Measurements from ENCODE around the gene WNK3.

WNK3 gene

DNA sequence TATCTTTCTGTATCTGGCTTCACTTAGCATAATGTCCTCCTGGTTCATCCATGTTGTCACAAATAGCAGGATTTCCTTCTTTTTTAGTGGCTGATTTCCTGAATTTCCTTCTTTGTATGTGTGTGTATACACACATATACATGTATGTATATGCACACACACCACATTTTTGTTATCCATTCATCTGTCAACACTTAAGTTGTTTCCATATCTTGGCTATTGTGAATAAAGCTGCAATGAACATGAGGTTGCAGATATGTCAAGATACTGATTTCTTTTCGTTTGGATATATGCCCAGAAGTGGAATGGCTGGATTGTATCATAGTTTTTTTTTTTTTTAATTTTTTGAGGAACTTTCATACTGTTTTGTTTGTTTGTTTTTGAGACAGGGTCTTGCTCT is 76.2 kb downstream of the WNK3 start:
- H3K36me3 ChIP-seq (ENCODE audit: insufficient read depth, low read length), result no peaks in the 10 kb centered on the region
- no peaks in the 10 kb centered on the region for H3F3A ChIP-seq (ENCODE audit: insufficient read depth, low read length)
- H3K4me3 ChIP-seq (ENCODE audit: low read depth, low read length, poor library complexity, severe bottlenecking), result no peak overlapping the region
- H3K27ac ChIP-seq (ENCODE audit: low read depth, low read length, poor library complexity, severe bottlenecking), result no peak overlapping the region
- H3K79me2 ChIP-seq (ENCODE audit: insufficient read depth, low read length), result no peaks in the 10 kb centered on the region
- no peak overlapping the region for H3K4me2 ChIP-seq (ENCODE audit: low read length)
- no peaks in the 10 kb centered on the region for H4K20me1 ChIP-seq (ENCODE audit: insufficient read depth, low read length)
- no peak overlapping the region for H2AFZ ChIP-seq (ENCODE audit: low read length)
- H3K9me3 ChIP-seq (ENCODE audit: low read length), result no peaks in the 10 kb centered on the region
- TF ChIP-seq, protein P1, sequence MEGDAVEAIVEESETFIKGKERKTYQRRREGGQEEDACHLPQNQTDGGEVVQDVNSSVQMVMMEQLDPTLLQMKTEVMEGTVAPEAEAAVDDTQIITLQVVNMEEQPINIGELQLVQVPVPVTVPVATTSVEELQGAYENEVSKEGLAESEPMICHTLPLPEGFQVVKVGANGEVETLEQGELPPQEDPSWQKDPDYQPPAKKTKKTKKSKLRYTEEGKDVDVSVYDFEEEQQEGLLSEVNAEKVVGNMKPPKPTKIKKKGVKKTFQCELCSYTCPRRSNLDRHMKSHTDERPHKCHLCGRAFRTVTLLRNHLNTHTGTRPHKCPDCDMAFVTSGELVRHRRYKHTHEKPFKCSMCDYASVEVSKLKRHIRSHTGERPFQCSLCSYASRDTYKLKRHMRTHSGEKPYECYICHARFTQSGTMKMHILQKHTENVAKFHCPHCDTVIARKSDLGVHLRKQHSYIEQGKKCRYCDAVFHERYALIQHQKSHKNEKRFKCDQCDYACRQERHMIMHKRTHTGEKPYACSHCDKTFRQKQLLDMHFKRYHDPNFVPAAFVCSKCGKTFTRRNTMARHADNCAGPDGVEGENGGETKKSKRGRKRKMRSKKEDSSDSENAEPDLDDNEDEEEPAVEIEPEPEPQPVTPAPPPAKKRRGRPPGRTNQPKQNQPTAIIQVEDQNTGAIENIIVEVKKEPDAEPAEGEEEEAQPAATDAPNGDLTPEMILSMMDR (IDR thresholded peaks at IDR 0.05; ENCODE audit: low read length), result no peak
- TF ChIP-seq EZH2 (IDR thresholded peaks at IDR 0.05; ENCODE audit: borderline replicate concordance, low read length), result no peak
- H3K9ac ChIP-seq (ENCODE audit: low read length), result no peak overlapping the region
- no peaks in the 10 kb centered on the region for H3K4me1 ChIP-seq (ENCODE audit: insufficient read depth, low read length, severe bottlenecking)
- no peaks in the 10 kb centered on the region for H3K27me3 ChIP-seq (ENCODE audit: insufficient read depth, low read length)
- H3K9me2 ChIP-seq (ENCODE audit: low read depth, low read length), result no peaks in the 10 kb centered on the region

DNA sequence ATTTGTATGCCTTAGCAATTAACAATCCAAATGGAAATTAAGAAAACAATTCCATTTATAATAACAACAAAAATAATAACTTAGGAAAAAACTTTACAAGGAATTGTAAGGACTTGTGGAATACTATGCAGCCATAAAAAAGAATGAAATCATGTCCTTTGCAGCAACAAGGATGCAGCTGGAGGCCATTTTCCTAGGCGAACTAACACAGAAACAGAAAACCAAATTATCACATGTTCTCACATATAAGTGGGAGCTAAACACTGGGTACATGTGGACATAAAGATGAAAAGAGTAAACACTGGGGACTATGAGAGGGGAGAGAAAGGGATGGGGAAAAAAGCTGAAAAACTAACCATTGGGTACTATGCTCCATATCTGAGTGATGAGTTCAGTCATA is 77.4 kb downstream of the WNK3 start:
- no peak overlapping the region for H2AFZ ChIP-seq (ENCODE audit: low read length)
- no peaks in the 10 kb centered on the region for H3F3A ChIP-seq (ENCODE audit: insufficient read depth, low read length)
- no peaks in the 10 kb centered on the region for H4K20me1 ChIP-seq (ENCODE audit: insufficient read depth, low read length)
- no peak for TF ChIP-seq EZH2 (IDR thresholded peaks at IDR 0.05; ENCODE audit: borderline replicate concordance, low read length)
- TF ChIP-seq, protein P1 (IDR thresholded peaks at IDR 0.05; ENCODE audit: low read length), result no peak
- no peak overlapping the region for H3K9ac ChIP-seq (ENCODE audit: low read length)
- H3K27ac ChIP-seq (ENCODE audit: low read depth, low read length, poor library complexity, severe bottlenecking), result no peak overlapping the region
- H3K9me2 ChIP-seq (ENCODE audit: low read depth, low read length), result no peaks in the 10 kb centered on the region
- H3K4me1 ChIP-seq (ENCODE audit: insufficient read depth, low read length, severe bottlenecking), result no peaks in the 10 kb centered on the region
- H3K9me3 ChIP-seq (ENCODE audit: low read length), result no peaks in the 10 kb centered on the region
- H3K79me2 ChIP-seq (ENCODE audit: insufficient read depth, low read length), result no peaks in the 10 kb centered on the region
- no peaks in the 10 kb centered on the region for H3K27me3 ChIP-seq (ENCODE audit: insufficient read depth, low read length)
- no peaks in the 10 kb centered on the region for H3K36me3 ChIP-seq (ENCODE audit: insufficient read depth, low read length)
- H3K4me3 ChIP-seq (ENCODE audit: low read depth, low read length, poor library complexity, severe bottlenecking), result no peak overlapping the region
- H3K4me2 ChIP-seq (ENCODE audit: low read length), result no peak overlapping the region

DNA sequence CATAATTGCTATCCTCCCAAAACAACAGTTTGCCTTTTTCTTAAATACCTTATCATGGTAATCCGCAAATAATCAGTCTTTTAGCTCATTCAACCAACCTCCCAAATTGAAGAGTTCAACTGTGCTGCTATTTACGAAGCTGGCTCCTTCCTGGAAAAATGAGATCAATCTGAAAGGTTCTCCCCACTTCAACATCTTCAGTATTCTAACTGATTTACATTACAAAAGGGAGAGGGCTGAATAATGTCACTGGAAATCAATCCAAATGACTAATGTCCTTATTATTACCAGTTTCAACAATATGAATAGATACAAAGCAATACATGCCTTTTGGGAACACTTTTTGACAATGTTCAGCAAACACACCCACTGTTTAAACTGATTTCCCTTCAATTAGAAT is 86.2 kb downstream of the WNK3 start:
- Histone ChIP-seq H3K4me2 (ENCODE audit: low read length) (no peak overlapping the region), H3K4me1 (ENCODE audit: insufficient read depth, low read length, severe bottlenecking) (no peaks in the 10 kb centered on the region), H3K27me3 (ENCODE audit: insufficient read depth, low read length) (no peaks in the 10 kb centered on the region), H4K20me1 (ENCODE audit: insufficient read depth, low read length) (no peaks in the 10 kb centered on the region), H3K9me3 (ENCODE audit: low read length) (no peaks in the 10 kb centered on the region), H3K9me2 (ENCODE audit: low read depth, low read length) (no peaks in the 10 kb centered on the region), H3K4me3 (ENCODE audit: low read depth, low read length, poor library complexity, severe bottlenecking) (no peak overlapping the region), H3K36me3 (ENCODE audit: insufficient read depth, low read length) (no peaks in the 10 kb centered on the region), H3F3A (ENCODE audit: insufficient read depth, low read length) (no peaks in the 10 kb centered on the region), H3K79me2 (ENCODE audit: insufficient read depth, low read length) (no peaks in the 10 kb centered on the region), H2AFZ (ENCODE audit: low read length) (no peak overlapping the region), H3K9ac (ENCODE audit: low read length) (no peak overlapping the region), H3K27ac (ENCODE audit: low read depth, low read length, poor library complexity, severe bottlenecking) (no peak overlapping the region)
- TF ChIP-seq, protein P1 (IDR thresholded peaks at IDR 0.05; ENCODE audit: low read length), result no peak
- no peak for TF ChIP-seq EZH2 (IDR thresholded peaks at IDR 0.05; ENCODE audit: borderline replicate concordance, low read length)

Data from OCI-LY1 (cell line).